Psoas muscle (tissue), 8 donors: ENCODE data around the gene CTCF. TPM values are rescaled to one million over a fixed set of nuclear protein-coding genes. Genes with fewer than 3 reads are reported as not detected.
A peak's percentile ranks its signal among the peaks of the same experiment; 100 is the strongest.

Experiments used
- ATAC-seq, 4 donors: fragments of 200-7000 bp; cut with Tn5 transposase; one replicate each; pipeline ENCODE4 v1.9.1; 2020; ENCODE audit warnings: moderate library complexity in 3 of 4, mild to moderate bottlenecking in 2 of 4
- DNase-seq, 2 donors: peaks; one replicate each; pipeline ENCODE4 v3.0.0-alpha.2; 2020
- H3K27ac ChIP-seq: fragments of 200-600 bp; one replicate; pipeline ENCODE4 v1.8.0; 2022
- H3K27me3 ChIP-seq, 3 donors: fragments of 200-600 bp in 1 of 3; one replicate each; pipeline versions ENCODE4 v1.6.1 to v1.8.0; 2013 to 2022; ENCODE audit warnings: low read length in 2 of 3, mild to moderate bottlenecking in 2 of 3, moderate library complexity in 1 of 3; ENCODE audit not compliant: insufficient read depth in 3 of 3
- H3K36me3 ChIP-seq, 2 donors: fragments of 200-600 bp in 1 of 2; one replicate each; pipeline versions ENCODE4 v1.6.1 to v1.8.0; 2013 to 2022; ENCODE audit warnings: low read depth in 1 of 2, mild to moderate bottlenecking in 1 of 2, moderate library complexity in 1 of 2; ENCODE audit not compliant: insufficient read depth in 1 of 2
- H3K4me1 ChIP-seq: fragments of 200-600 bp; one replicate; pipeline ENCODE4 v1.8.0; 2022
- H3K4me3 ChIP-seq: fragments of 200-600 bp; one replicate; pipeline ENCODE4 v1.8.0; 2022; ENCODE audit warnings: mild to moderate bottlenecking
- H3K9me3 ChIP-seq: fragments of 200-600 bp; one replicate; pipeline ENCODE4 v1.8.0; 2022
- CTCF ChIP-seq: fragments of 200-600 bp; IDR thresholded peaks from one replicate; pipeline ENCODE4 v1.8.0; 2022; ENCODE audit warnings: antibody characterized with exemption
- WGBS, 3 donors: extraction: QIAGEN DNeasy Blood & Tissue Kit; methylation state at CpG; one replicate each; pipeline versions ENCODE4 v1.1.6 to v1.1.7; 2013; 5-methylcytosine and 5-hydroxymethylcytosine counted together
- intact Hi-C, 2 donors: fragments of 100-400 bp; cut with DNase I; formaldehyde crosslinking; loops; one replicate each; pipeline versions ENCODE4 v1.11.0 to v1.14.2; 2022
- polyA plus RNA-seq, 3 donors: library from polyadenylated mRNA; stranded (reverse); fragments of 200-250 nt; gene quantifications; one replicate each; pipeline ENCODE4 v1.2.3, GENCODE V29; 2013
- total RNA-seq, 4 donors: library from RNA; stranded (reverse); fragmentation: NEBNext Ultra II Directional in 2 of 4; extraction: Animal tissue kit (Norgen Biotek cat#: 25700) in 2 of 4; gene quantifications; one replicate each; pipeline versions ENCODE4 v1.2.1 to v1.2.4, GENCODE V29; 2021 to 2023
- donor health status: healthy with polysubstance abuse.
- donor health status: DM: no; HTN: no; CAD: no; lungs with moderate emphysema.
- donor health status: Bipolar disorder and iron deficiency.
- donor health status: healthy.
- donor health status: DM: yes; HTN: yes; CAD: no.
- donor health status: DM: no; HTN: no; CAD: no.
- donor health status: DM: no; HTN: no; CAD: no.
- donor health status: DM: yes; HTN: yes; CAD: no.

The CTCF gene
- total and polyA plus RNA-seq, 7 donors, result 17.7 to 44.7 (median 25.8) TPM

- Histone ChIP-seq H3K4me3 (no peak overlapping the region), H3K27ac (no peak overlapping the region), H3K4me1 (peaks cover 38% of the 10 kb centered on the region), H3K27me3 (no peaks in the 10 kb centered on the region), H3K36me3 (peaks cover 0 to 91% of the 10 kb centered on the region in 2 donors), H3K9me3 (no peaks in the 10 kb centered on the region)
- WGBS, 3 donors, result 84 to 89% (median 86%) methylated on average over 8 of the region's 8 CpGs
- TF ChIP-seq CTCF, result no peak
- no peak for ATAC-seq
- DNase-seq, result peak in 1 of 2 donors; percentile 45
- intact Hi-C loops, result no loop called here
Measured at GRCh38 chr16:67543036-67543435, 19.3 kb upstream of the CTCF start.

- TF ChIP-seq CTCF, result no peak
- Histone ChIP-seq H3K27me3 (no peaks in the 10 kb centered on the region), H3K27ac (no peak overlapping the region), H3K9me3 (no peaks in the 10 kb centered on the region), H3K4me3 (no peak overlapping the region), H3K4me1 (peaks cover 33% of the 10 kb centered on the region), H3K36me3 (peaks cover 0 to 96% of the 10 kb centered on the region in 2 donors)
- WGBS, 3 donors, result 74 to 88% (median 78%) methylated on average over 6 of the region's 6 CpGs
- intact Hi-C loops, result no loop called here
- ATAC-seq, result no peak
- peak in 1 of 2 donors; percentile 49 for DNase-seq
Measured at GRCh38 chr16:67543582-67543981, 18.7 kb upstream of the CTCF start.

GRCh38 chr16:67544329-67544841, 17.9 kb upstream of the CTCF start:
- H3K36me3 ChIP-seq, result peaks cover 0 to 96% of the 10 kb centered on the region in 2 donors
- no peaks in the 10 kb centered on the region for H3K27me3 ChIP-seq
- H3K27ac ChIP-seq, result no peak overlapping the region
- ATAC-seq (no peak), DNase-seq (peak in 1 of 2 donors; percentile 53)
- WGBS, 3 donors, result 71 to 78% (median 74%) methylated on average over 13 of the region's 13 CpGs
- intact Hi-C loops, result no loop called here
- peaks cover 32% of the 10 kb centered on the region for H3K4me1 ChIP-seq
- no peak overlapping the region for H3K4me3 ChIP-seq
- no peaks in the 10 kb centered on the region for H3K9me3 ChIP-seq
- no peak for TF ChIP-seq CTCF

GRCh38 chr16:67544844-67545664, 17.3 kb upstream of the CTCF start:
- Histone ChIP-seq H3K4me1 (peaks cover 38% of the 10 kb centered on the region), H3K27ac (no peak overlapping the region), H3K4me3 (no peak overlapping the region), H3K9me3 (no peaks in the 10 kb centered on the region), H3K27me3 (no peaks in the 10 kb centered on the region), H3K36me3 (peaks cover 0 to 90% of the 10 kb centered on the region in 2 donors)
- ATAC-seq, result no peak
- 71 to 82% (median 79%) methylated on average over 14 to 15 of the region's 15 CpGs for WGBS, 3 donors
- intact Hi-C loops, result loop anchor here in 1 of 2 donors (5.0 kb wide), 2 partner anchors 97 to 122 kb away; partner anchors contain the start of genes C16orf86 and ENKD1
- TF ChIP-seq CTCF, result no peak
- DNase-seq, result peak in 1 of 2 donors; percentile 47
